GM23248 (cell line): ENCODE measurements around the gene DLST. TPM values are rescaled to one million over a fixed set of nuclear protein-coding genes. Genes with fewer than 3 reads are reported as not detected.

Source experiments
- DNase-seq: peaks from one replicate; pipeline ENCODE4 v3.0.0-alpha.2; 2015
- H2AFZ ChIP-seq: fragments of 200-600 bp; sonication (generic); 2 replicates; pipeline ENCODE4 v1.6.1; 2016; ENCODE audit warnings: antibody characterized with exemption
- H3F3A ChIP-seq: fragments of 200-600 bp; sonication (generic); 2 replicates; pipeline ENCODE4 v1.6.1; 2016; ENCODE audit warnings: mild to moderate bottlenecking, antibody characterized with exemption, mixed run types; ENCODE audit not compliant: insufficient read depth
- H3K27ac ChIP-seq: fragments of 200-600 bp; sonication (generic); 2 replicates; pipeline ENCODE4 v1.5.1; 2016; ENCODE audit warnings: mild to moderate bottlenecking
- H3K27me3 ChIP-seq: fragments of 200-600 bp; sonication (generic); replicated peaks from 2 replicates; pipeline ENCODE4 v1.6.1; 2016; ENCODE audit warnings: mild to moderate bottlenecking; ENCODE audit not compliant: insufficient read depth
- H3K36me3 ChIP-seq: fragments of 200-600 bp; sonication (generic); 2 replicates; pipeline ENCODE4 v1.6.1; 2016; ENCODE audit warnings: low read depth, mild to moderate bottlenecking
- H3K4me1 ChIP-seq: fragments of 200-600 bp; sonication (generic); 2 replicates; pipeline ENCODE4 v1.6.1; 2016; ENCODE audit warnings: mild to moderate bottlenecking; ENCODE audit not compliant: insufficient read depth
- H3K4me2 ChIP-seq: fragments of 200-600 bp; sonication (generic); one replicate; pipeline ENCODE4 v1.6.1; 2016; ENCODE audit warnings: mild to moderate bottlenecking; ENCODE audit not compliant: unreplicated experiment
- H3K4me3 ChIP-seq: fragments of 200-600 bp; sonication (generic); 2 replicates; pipeline ENCODE4 v1.5.1; 2016; ENCODE audit warnings: mild to moderate bottlenecking
- H3K79me2 ChIP-seq: fragments of 200-600 bp; sonication (generic); 2 replicates; pipeline ENCODE4 v1.6.1; 2016; ENCODE audit warnings: mild to moderate bottlenecking; ENCODE audit not compliant: insufficient read depth
- H3K9ac ChIP-seq: fragments of 200-600 bp; sonication (generic); 2 replicates; pipeline ENCODE4 v1.6.1; 2016; ENCODE audit warnings: mild to moderate bottlenecking
- H3K9me2 ChIP-seq: fragments of 200-600 bp; sonication (generic); 2 replicates; pipeline ENCODE4 v1.6.1; 2016; ENCODE audit warnings: mixed run types, mild to moderate bottlenecking, moderate library complexity; ENCODE audit not compliant: insufficient read depth
- H3K9me3 ChIP-seq: fragments of 200-600 bp; sonication (generic); one replicate; pipeline ENCODE4 v1.6.1; 2017; ENCODE audit warnings: low read depth
- H4K20me1 ChIP-seq: fragments of 200-600 bp; sonication (generic); 2 replicates; pipeline ENCODE4 v1.6.0; 2016; ENCODE audit not compliant: insufficient read depth
- EZH2 ChIP-seq: fragments of 200-600 bp; sonication (generic); IDR thresholded peaks from 2 replicates; pipeline ENCODE4 v1.6.1; 2018; ENCODE audit warnings: antibody characterized with exemption, mild to moderate bottlenecking; ENCODE audit not compliant: insufficient read depth, poor library complexity, severe bottlenecking
- EZH2phosphoT487 ChIP-seq: fragments of 200-600 bp; sonication (generic); IDR thresholded peaks from 2 replicates; pipeline ENCODE4 v1.6.1; 2018; ENCODE audit warnings: antibody characterized with exemption, moderate library complexity, mild to moderate bottlenecking, low read depth; ENCODE audit not compliant: insufficient read depth
- WGBS, 2 experiments: methylation state at CpG; one replicate each; pipeline ENCODE4 v1.1.6; 2015 to 2017; ENCODE audit warnings: low lambda C conversion rate in 2 of 2, low coverage in 1 of 2; ENCODE audit errors: missing lambda C conversion rate in 2 of 2; 5-methylcytosine and 5-hydroxymethylcytosine counted together
- in situ Hi-C: fragments of 300-500 bp; cut with MboI; formaldehyde crosslinking; loops from 2 replicates; pipeline ENCODE4 v1.15.0; 2020
- polyA plus RNA-seq: library from polyadenylated mRNA; unstranded; fragments of >200 nt; fragmentation: Nextera tagmentation; extraction: Ambion mirVana; gene quantifications from 2 replicates; pipeline ENCODE4 v1.2.1, GENCODE V29; 2016
- total RNA-seq: library from RNA; depleted of rRNA; stranded (reverse); fragments of >200 nt; shearing (Covaris generic); gene quantifications from 2 replicates; pipeline ENCODE4 v1.2.3, GENCODE V29; 2014

DLST gene
- total and polyA plus RNA-seq, 2 experiments from 2014 or later, result 11.8 to 60.8 TPM

DNA sequence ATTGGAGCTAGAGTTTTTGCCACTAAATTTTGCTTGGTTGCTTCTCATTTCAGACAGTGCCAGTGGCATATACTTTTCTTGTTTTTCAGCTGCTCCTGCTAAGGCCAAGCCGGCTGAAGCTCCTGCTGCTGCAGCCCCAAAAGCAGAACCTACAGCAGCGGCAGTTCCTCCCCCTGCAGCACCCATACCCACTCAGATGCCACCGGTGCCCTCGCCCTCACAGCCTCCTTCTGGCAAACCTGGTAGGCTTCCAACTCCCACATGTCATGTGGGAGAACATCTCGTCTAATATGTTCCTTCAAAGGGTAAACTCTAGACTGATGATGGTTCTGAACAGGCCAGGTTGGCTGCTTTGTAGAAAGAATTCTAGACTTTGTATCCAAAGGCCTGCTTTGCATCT, 11.0 kb downstream of the DLST start:
- H2AFZ ChIP-seq, result no peak overlapping the region

DNA sequence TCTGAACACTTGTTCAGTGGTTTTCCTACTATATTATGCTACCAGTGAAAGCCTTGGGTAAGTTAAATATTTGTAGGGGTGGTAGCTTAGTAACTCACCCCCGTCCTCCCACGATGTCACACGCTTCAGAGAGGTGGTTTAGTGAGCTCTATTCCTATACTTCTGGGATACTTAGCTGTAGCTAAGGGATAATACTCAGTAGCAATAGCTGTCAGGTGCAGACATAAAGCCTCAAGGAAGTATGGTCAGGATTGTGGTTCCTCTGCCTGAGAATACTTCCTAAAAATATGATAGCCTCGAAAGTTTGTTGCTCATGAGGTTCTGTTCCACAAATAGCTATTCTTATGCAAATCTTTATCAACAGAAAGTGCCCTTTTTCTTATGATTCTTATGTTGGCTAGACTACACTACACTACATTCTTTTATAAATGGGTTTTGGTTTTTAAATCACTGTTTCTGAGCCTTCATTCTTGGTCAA, 11.9 kb downstream of the DLST start:
- 73 to 74% methylated on average over 4 of the region's 4 CpGs for WGBS, 2 experiments
- no peak for TF ChIP-seq EZH2phosphoT487
- TF ChIP-seq EZH2, result no peak
- in situ Hi-C loops, result no loop called here
- DNase-seq, result no peak
- no peak overlapping the region for H3K27ac ChIP-seq
- H3K36me3 ChIP-seq, result peaks cover 89% of the 10 kb centered on the region
- no peaks in the 10 kb centered on the region for H3K9me3 ChIP-seq
- no peak overlapping the region for H3K9ac ChIP-seq
- H3K4me2 ChIP-seq, result no peak overlapping the region
- peaks cover 70% of the 10 kb centered on the region for H3K79me2 ChIP-seq
- H3F3A ChIP-seq, result peaks cover 24% of the 10 kb centered on the region
- no peak overlapping the region for H2AFZ ChIP-seq
- peaks cover 4% of the 10 kb centered on the region; the same call in 1 of the 2 replicates for H4K20me1 ChIP-seq
- no peaks in the 10 kb centered on the region for H3K9me2 ChIP-seq
- no peak overlapping the region for H3K4me3 ChIP-seq
- H3K27me3 ChIP-seq, result no peaks in the 10 kb centered on the region
- H3K4me1 ChIP-seq, result peaks cover 17% of the 10 kb centered on the region

More for the DNA sequence above, 11.0 kb downstream of the DLST start:
- DNase-seq, result no peak
- Histone ChIP-seq H3K27ac (no peak overlapping the region), H3K4me3 (no peak overlapping the region), H3K9me3 (no peaks in the 10 kb centered on the region), H4K20me1 (peaks cover 11% of the 10 kb centered on the region), H3K79me2 (peaks cover 79% of the 10 kb centered on the region), H3K4me1 (peaks cover 26% of the 10 kb centered on the region), H3K9ac (no peak overlapping the region), H3K4me2 (no peak overlapping the region), H3K9me2 (no peaks in the 10 kb centered on the region), H3K27me3 (no peaks in the 10 kb centered on the region), H3K36me3 (peaks cover 80% of the 10 kb centered on the region), H3F3A (peaks cover 33% of the 10 kb centered on the region)
- WGBS, 2 experiments, result 77 to 81% methylated on average over 5 of the region's 5 CpGs
- TF ChIP-seq EZH2phosphoT487 (no peak), EZH2 (no peak)
- in situ Hi-C loops, result no loop called here

DNA sequence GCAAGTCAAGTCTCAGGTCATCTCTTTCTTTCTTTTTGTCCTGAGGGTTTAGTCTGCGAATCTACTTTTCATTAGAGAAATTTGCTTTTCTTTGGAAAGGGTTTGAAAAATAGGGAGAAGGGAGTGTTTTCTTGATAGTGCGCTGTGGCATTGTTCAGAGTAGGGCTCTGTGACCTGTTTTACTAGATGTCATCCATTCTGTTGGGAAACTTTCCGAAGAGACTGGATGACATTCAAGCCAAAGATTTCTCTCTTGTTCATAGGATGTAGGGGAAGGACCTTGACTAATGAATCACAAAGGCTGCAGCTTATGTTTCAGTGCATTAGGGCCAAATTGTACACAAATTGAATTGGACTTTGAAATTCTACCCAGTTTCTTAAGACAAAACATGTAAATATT, 14.7 kb downstream of the DLST start:
- no peaks in the 10 kb centered on the region for H3K9me2 ChIP-seq
- no peak for DNase-seq
- peaks cover 43% of the 10 kb centered on the region for H3K79me2 ChIP-seq
- H3K27ac ChIP-seq, result no peak overlapping the region
- no peaks in the 10 kb centered on the region for H3K9me3 ChIP-seq
- in situ Hi-C loops, result no loop called here
- peaks cover 9% of the 10 kb centered on the region for H3K4me1 ChIP-seq
- WGBS, 2 experiments, result 85 to 95% methylated on average over 3 of the region's 3 CpGs
- H4K20me1 ChIP-seq, result no peaks in the 10 kb centered on the region
- H2AFZ ChIP-seq, result no peak overlapping the region
- no peak overlapping the region for H3K9ac ChIP-seq
- peaks cover 96% of the 10 kb centered on the region for H3K36me3 ChIP-seq
- no peaks in the 10 kb centered on the region for H3K27me3 ChIP-seq
- H3K4me3 ChIP-seq, result no peak overlapping the region
- TF ChIP-seq EZH2phosphoT487 (no peak), EZH2 (no peak)
- no peak overlapping the region for H3K4me2 ChIP-seq
- H3F3A ChIP-seq, result peaks cover 9% of the 10 kb centered on the region

DNA sequence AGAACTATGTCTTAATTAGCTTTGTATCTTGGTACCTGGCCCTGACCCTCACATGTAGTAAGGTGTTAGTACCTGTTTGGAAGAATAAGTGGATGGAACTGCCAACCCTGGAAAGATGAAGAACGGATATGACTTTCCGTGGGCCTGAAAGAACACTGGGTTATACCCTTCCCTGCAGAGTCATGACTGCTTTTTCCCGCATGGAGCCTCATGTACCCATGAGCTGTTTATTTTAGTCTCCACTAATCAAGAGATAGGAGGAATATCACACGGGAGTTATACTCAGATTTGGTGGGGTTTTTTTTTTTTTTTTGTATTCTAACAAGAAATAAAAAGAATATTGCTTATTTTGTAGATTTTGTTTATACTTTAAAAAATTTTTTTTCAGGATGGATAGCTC, 15.9 kb downstream of the DLST start:
- H3K9me3 ChIP-seq, result no peaks in the 10 kb centered on the region
- no peak overlapping the region for H3K4me3 ChIP-seq
- no peaks in the 10 kb centered on the region for H3K4me1 ChIP-seq
- H3K4me2 ChIP-seq, result no peak overlapping the region
- 85 to 87% methylated on average over 4 of the region's 4 CpGs for WGBS, 2 experiments
- no peaks in the 10 kb centered on the region for H3K27me3 ChIP-seq
- in situ Hi-C loops, result no loop called here
- TF ChIP-seq EZH2phosphoT487, result no peak
- TF ChIP-seq EZH2, result no peak
- no peaks in the 10 kb centered on the region for H4K20me1 ChIP-seq
- H3K9me2 ChIP-seq, result no peaks in the 10 kb centered on the region
- no peak overlapping the region for H3K9ac ChIP-seq
- H3F3A ChIP-seq, result peaks cover 9% of the 10 kb centered on the region
- no peak overlapping the region for H3K27ac ChIP-seq
- H3K79me2 ChIP-seq, result peaks cover 35% of the 10 kb centered on the region
- no peak for DNase-seq
- peaks cover 91% of the 10 kb centered on the region for H3K36me3 ChIP-seq
- H2AFZ ChIP-seq, result no peak overlapping the region

DNA sequence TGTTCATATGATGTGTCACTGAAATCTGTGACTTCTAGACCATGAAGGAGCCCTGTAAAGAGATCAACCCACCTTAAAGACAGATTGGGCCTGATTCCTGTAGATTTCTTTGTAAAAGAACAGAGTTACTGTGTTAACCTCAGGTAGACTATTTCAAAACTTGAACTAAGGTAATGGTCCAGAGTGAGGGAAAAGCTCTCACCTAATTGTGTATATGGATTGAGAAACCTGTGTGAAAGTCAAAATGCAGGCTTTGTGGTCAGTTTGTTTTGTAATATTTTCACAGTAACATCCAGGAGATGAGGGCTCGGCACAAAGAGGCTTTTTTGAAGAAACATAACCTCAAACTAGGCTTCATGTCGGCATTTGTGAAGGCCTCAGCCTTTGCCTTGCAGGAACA, 16.4 kb downstream of the DLST start:
- in situ Hi-C loops, result no loop called here
- H3K9me3 ChIP-seq, result no peaks in the 10 kb centered on the region
- H3K36me3 ChIP-seq, result peaks cover 91% of the 10 kb centered on the region
- H3K9ac ChIP-seq, result no peak overlapping the region
- WGBS, 2 experiments, result 88 to 94% methylated on average over 2 of the region's 2 CpGs
- H3K4me2 ChIP-seq, result no peak overlapping the region
- no peak for DNase-seq
- H3K9me2 ChIP-seq, result no peaks in the 10 kb centered on the region
- no peak overlapping the region for H3K4me3 ChIP-seq
- no peak overlapping the region for H3K27ac ChIP-seq
- H3F3A ChIP-seq, result peaks cover 9% of the 10 kb centered on the region
- peaks cover 31% of the 10 kb centered on the region for H3K79me2 ChIP-seq
- no peaks in the 10 kb centered on the region for H3K4me1 ChIP-seq
- TF ChIP-seq EZH2phosphoT487 (no peak), EZH2 (no peak)
- H4K20me1 ChIP-seq, result no peaks in the 10 kb centered on the region
- H2AFZ ChIP-seq, result no peak overlapping the region
- H3K27me3 ChIP-seq, result no peaks in the 10 kb centered on the region
